ENCODE measurements around the gene ALDH1L2. TPM values are rescaled to one million over a fixed set of nuclear protein-coding genes. Genes with fewer than 3 reads are reported as not detected.

ALDH1L2 gene
- 1 to 10 TPM in 3 of 4 donors, under 1 TPM in 1; 0.95 to 4.0 (median 1.7) TPM for total RNA-seq

DNA sequence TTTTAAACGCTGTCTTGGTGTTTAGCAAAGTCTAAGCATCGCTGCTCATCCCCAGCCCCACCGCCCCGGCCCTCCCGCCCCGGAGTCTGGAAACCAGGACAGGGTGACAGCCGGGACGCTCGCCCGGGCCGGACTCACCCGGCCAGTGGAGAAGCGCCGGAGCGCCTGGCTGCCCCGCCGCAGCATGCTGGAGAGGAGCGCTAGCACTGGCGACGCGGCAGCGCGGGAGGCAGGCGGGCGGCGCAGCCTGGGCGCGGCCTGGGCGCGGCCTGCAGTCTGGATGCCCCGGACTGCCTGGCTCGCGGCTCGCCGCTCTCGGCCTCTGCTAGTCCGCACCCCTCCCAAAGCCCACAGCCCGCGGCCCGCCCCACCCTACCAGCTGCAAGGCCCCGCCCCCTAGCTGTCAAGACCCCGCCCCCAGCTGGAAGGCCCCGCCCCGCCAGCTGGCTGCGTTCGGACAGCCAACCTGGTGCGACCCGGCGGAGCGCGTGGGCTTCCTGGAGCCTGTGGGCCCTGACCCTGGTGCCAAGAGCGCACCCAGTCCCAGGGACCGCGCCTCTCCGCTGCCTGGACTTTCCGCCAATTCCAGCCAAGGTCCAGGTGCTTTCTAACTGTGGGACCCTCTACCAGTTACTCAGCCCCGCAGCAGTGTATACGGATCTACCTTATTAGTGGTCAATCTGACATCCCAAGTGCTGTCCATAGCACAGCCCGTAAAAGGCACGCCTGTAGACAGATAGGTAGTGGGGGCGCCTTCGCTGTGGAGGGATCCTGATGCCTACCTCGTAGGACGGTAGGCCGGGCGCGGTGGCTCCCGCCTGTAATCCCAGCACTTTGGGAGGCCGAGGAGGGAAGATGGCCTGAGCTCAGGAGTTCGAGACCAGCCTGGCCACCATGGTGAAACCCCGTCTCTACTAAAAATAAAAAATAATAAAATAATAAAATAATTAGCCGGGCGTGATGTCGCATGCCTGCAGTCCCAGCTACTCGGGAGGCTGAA, at the start of gene ALDH1L2:
ALDH1L2 (minus strand) TSS at position 208 of the 1,000 bp plus-strand sequence; CDS start at position 186, 22 bp downstream.
- Histone ChIP-seq H3K27me3 (no peaks in the 10 kb centered on the region), H3K9me3 (no peaks in the 10 kb centered on the region), H3K4me3 (peak within 1 kb of the TSS; percentile 42 to 70 (median 60)), H3K4me1 (peaks cover 8 to 11% of the 10 kb centered on the region in 2 donors), H3K27ac (peak within 1 kb of the TSS; percentile 3 to 47 (median 26)), H3K36me3 (no peaks in the 10 kb centered on the region)
- intact Hi-C loops (cut with DNase I; ENCODE audit: low total_unique reads) = loop anchor here (1.0 kb wide), 1 partner anchor 23 kb away; the partner anchor contains the start of gene WASHC4
- ATAC-seq (peak; percentile 83 to 84), DNase-seq (peak; percentile 64 to 73)
- in situ Hi-C loops (cut with MboI; ENCODE audit: low sequenced_read_pairs in 4 of 4) = no loop called here
- TF ChIP-seq, protein P1, sequence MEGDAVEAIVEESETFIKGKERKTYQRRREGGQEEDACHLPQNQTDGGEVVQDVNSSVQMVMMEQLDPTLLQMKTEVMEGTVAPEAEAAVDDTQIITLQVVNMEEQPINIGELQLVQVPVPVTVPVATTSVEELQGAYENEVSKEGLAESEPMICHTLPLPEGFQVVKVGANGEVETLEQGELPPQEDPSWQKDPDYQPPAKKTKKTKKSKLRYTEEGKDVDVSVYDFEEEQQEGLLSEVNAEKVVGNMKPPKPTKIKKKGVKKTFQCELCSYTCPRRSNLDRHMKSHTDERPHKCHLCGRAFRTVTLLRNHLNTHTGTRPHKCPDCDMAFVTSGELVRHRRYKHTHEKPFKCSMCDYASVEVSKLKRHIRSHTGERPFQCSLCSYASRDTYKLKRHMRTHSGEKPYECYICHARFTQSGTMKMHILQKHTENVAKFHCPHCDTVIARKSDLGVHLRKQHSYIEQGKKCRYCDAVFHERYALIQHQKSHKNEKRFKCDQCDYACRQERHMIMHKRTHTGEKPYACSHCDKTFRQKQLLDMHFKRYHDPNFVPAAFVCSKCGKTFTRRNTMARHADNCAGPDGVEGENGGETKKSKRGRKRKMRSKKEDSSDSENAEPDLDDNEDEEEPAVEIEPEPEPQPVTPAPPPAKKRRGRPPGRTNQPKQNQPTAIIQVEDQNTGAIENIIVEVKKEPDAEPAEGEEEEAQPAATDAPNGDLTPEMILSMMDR (IDR thresholded peaks at IDR 0.05 in 4 of 5, conservative IDR thresholded peaks at IDR 0.05 in 1 of 5) = no peak

DNA sequence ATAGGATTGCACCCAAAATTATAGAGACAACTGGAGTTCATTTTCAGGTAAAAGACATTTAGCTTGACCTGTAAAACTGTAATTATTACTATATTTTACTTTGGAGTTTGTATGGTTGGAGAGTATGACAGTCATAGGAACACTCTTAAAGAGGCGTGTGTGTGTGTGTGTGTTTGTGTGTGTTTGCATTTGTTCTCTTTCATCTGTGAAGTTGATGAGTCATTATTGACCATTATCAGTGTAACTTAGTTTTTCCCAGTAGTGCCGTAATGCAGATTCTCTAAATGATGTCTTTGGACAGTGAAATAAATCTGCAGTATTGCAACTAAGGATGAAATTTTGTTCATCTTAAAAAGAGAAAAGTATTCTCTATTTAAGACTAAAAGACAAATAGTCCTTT, 36.3 kb upstream of the ALDH1L2 start:
- no peak for TF ChIP-seq POLR2A (IDR thresholded peaks at IDR 0.05)
- TF ChIP-seq, protein P1 (IDR thresholded peaks at IDR 0.05 in 4 of 5, conservative IDR thresholded peaks at IDR 0.05 in 1 of 5) = no peak
- H3K4me1 ChIP-seq = no peaks in the 10 kb centered on the region
- peaks cover 0 to 79% of the 10 kb centered on the region in 2 donors for H3K36me3 ChIP-seq
- in situ Hi-C loops (cut with MboI; ENCODE audit: low sequenced_read_pairs in 4 of 4) = loop anchor here in 1 of 4 donors (25.0 kb wide), 1 partner anchor 1158 kb away; the partner anchor contains the start of gene TDG
- DNase-seq = no peak
- no peaks in the 10 kb centered on the region for H3K9me3 ChIP-seq
- intact Hi-C loops (cut with DNase I; ENCODE audit: low total_unique reads) = loop anchor here (5.0 kb wide), 1 partner anchor 808 kb away; no protein-coding TSS in a partner anchor
- no peak overlapping the region for H3K27ac ChIP-seq
- no peak for ATAC-seq
- no peaks in the 10 kb centered on the region for H3K27me3 ChIP-seq
- H3K4me3 ChIP-seq = no peak overlapping the region

DNA sequence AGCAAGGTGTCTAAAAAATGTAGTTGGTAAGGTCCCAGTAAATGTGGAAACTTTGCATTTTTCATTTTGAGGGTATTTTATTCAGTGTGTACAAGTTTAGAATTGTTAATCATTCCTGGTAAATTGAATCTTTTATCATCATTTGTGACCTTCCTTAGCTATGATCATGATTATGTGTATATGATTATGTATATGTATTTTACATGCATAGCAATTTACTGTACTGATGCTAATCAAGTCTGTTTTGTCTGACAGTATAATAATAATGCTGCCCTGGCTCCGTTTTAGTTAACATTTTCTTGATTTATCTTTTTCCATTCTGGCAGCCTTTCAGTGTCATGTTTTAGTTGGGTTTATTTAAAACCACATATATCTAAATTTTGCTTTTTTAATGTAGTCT, 32.7 kb upstream of the ALDH1L2 start:
- in situ Hi-C loops (cut with MboI; ENCODE audit: low sequenced_read_pairs in 4 of 4) = loop anchor here in 1 of 4 donors (25.0 kb wide), 1 partner anchor 1155 kb away; the partner anchor contains the start of gene TDG
- H3K27ac ChIP-seq = no peak overlapping the region
- intact Hi-C loops (cut with DNase I; ENCODE audit: low total_unique reads) = loop anchor here (5.0 to 10.0 kb wide), 2 partner anchors 40 to 1978 kb away; partner anchors contain the start of gene CRY1
- no peaks in the 10 kb centered on the region for H3K27me3 ChIP-seq
- no peak for DNase-seq
- no peak for ATAC-seq
- peaks cover 0 to 3% of the 10 kb centered on the region in 2 donors for H3K4me1 ChIP-seq
- H3K9me3 ChIP-seq = no peaks in the 10 kb centered on the region
- H3K4me3 ChIP-seq = no peak overlapping the region
- no peak for TF ChIP-seq POLR2A (IDR thresholded peaks at IDR 0.05)
- TF ChIP-seq, protein P1 (IDR thresholded peaks at IDR 0.05 in 4 of 5, conservative IDR thresholded peaks at IDR 0.05 in 1 of 5) = no peak
- H3K36me3 ChIP-seq = peaks cover 0 to 80% of the 10 kb centered on the region in 2 donors

DNA sequence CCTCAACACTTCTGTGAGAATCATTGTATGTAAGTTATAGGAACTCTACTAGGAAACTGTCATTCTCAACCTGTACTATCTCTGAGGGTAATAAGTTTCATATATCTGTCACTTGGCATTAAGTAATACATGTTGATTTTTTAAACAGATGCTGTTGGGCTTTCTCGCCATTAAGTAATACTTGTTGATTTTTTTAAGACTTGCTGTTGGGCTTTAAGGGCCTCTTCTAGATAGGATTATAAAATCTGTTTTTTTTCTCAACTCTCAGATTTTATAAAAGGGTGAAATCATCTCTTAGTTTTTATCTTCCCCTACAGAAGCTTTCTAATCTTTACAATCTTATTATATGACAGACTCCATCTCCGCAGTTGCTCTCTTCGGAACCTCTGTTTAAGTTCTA, 28.8 kb upstream of the ALDH1L2 start:
- DNase-seq = no peak
- H3K9me3 ChIP-seq = no peaks in the 10 kb centered on the region
- peaks cover 0 to 45% of the 10 kb centered on the region in 2 donors for H3K36me3 ChIP-seq
- H3K27me3 ChIP-seq = no peaks in the 10 kb centered on the region
- no peak for TF ChIP-seq POLR2A (IDR thresholded peaks at IDR 0.05)
- TF ChIP-seq, protein P1 (IDR thresholded peaks at IDR 0.05 in 4 of 5, conservative IDR thresholded peaks at IDR 0.05 in 1 of 5) = no peak
- no peak for ATAC-seq
- H3K4me3 ChIP-seq = no peak overlapping the region
- no peak overlapping the region for H3K27ac ChIP-seq
- in situ Hi-C loops (cut with MboI; ENCODE audit: low sequenced_read_pairs in 4 of 4) = loop anchor here in 1 of 4 donors (25.0 kb wide), 1 partner anchor 1151 kb away; the partner anchor contains the start of gene TDG
- intact Hi-C loops (cut with DNase I; ENCODE audit: low total_unique reads) = loop anchor here (10.0 kb wide), 1 partner anchor 1982 kb away; the partner anchor contains the start of gene CRY1
- H3K4me1 ChIP-seq = peaks cover 28 to 30% of the 10 kb centered on the region in 2 donors

Data from gastrocnemius medialis (tissue), 4 donors.